ENCODE measurements around the gene RNF19B. TPM values are rescaled to one million over a fixed set of nuclear protein-coding genes. Genes with fewer than 3 reads are reported as not detected.

Gene RNF19B
- total and polyA plus RNA-seq, 5 donors: 3.8 to 12.5 (median 10.6) TPM

- H3K4me3 ChIP-seq (ENCODE audit: low read length): peak overlapping the region; percentile 29
- H3K27ac ChIP-seq (ENCODE audit: low read length): no peak overlapping the region
- DNase-seq: peak; percentile 53 to 77 (median 77)
- 2% methylated on average over 58 of the region's 58 CpGs for WGBS
- H3K27me3 ChIP-seq (ENCODE audit: control insufficient read depth, insufficient read depth): no peaks in the 10 kb centered on the region
- ATAC-seq: peak; percentile 55 to 64
- H3K4me1 ChIP-seq (ENCODE audit: control insufficient read depth, insufficient read depth, low read length): no peaks in the 10 kb centered on the region
- no peaks in the 10 kb centered on the region for H3K9me3 ChIP-seq (ENCODE audit: control insufficient read depth, low read length)
- intact Hi-C loops (cut with DNase I): no loop called here
These were observed 71.2 kb downstream of the RNF19B start for GRCh38 chr1:32893198-32894018.

GRCh38 chr1:32892368-32893197 lies 72.0 kb downstream of the RNF19B start:
- Histone ChIP-seq H3K9me3 (ENCODE audit: control insufficient read depth, low read length) (no peaks in the 10 kb centered on the region), H3K27ac (ENCODE audit: low read length) (no peak overlapping the region), H3K4me3 (ENCODE audit: low read length) (peak overlapping the region; percentile 29), H3K27me3 (ENCODE audit: control insufficient read depth, insufficient read depth) (no peaks in the 10 kb centered on the region), H3K4me1 (ENCODE audit: control insufficient read depth, insufficient read depth, low read length) (no peaks in the 10 kb centered on the region)
- intact Hi-C loops (cut with DNase I): no loop called here
- WGBS: 19% methylated on average over 49 of the region's 49 CpGs
- ATAC-seq: peak; percentile 23 to 24
- peak in 1 of 3 donors; percentile 66 for DNase-seq

DNA sequence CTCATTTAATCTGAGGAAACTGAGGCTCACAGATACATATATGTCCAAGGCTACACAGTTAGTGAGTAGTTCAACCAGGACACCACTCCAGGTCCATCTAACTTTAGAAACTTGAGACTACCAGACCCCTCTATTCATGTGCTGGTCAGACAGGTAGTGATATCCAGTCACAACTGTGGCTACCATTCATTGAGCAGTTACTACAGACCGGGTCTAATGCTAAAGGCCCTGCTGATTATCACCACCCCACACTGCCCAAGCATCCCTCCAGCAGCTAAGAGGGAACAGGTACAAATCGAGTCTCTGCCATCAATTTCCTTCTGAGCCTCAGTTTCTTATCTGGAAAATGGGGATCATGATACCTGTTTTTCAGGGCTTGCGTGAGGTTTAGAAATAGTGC lies 73.0 kb downstream of the RNF19B start:
- intact Hi-C loops (cut with DNase I): no loop called here

GRCh38 chr1:32891241-32891570 lies 73.4 kb downstream of the RNF19B start:
- Histone ChIP-seq H3K27me3 (ENCODE audit: control insufficient read depth, insufficient read depth) (no peaks in the 10 kb centered on the region), H3K9me3 (ENCODE audit: control insufficient read depth, low read length) (no peaks in the 10 kb centered on the region), H3K27ac (ENCODE audit: low read length) (no peak overlapping the region), H3K4me1 (ENCODE audit: control insufficient read depth, insufficient read depth, low read length) (no peaks in the 10 kb centered on the region), H3K4me3 (ENCODE audit: low read length) (no peak overlapping the region)
- 95% methylated on average over 1 of the region's 1 CpG for WGBS
- no peak for ATAC-seq
- DNase-seq: no peak
- intact Hi-C loops (cut with DNase I): no loop called here

More for the DNA sequence above, 73.0 kb downstream of the RNF19B start:
- no peaks in the 10 kb centered on the region for H3K27me3 ChIP-seq (ENCODE audit: control insufficient read depth, insufficient read depth)
- H3K27ac ChIP-seq (ENCODE audit: low read length): no peak overlapping the region
- no peak overlapping the region for H3K4me3 ChIP-seq (ENCODE audit: low read length)
- H3K9me3 ChIP-seq (ENCODE audit: control insufficient read depth, low read length): no peaks in the 10 kb centered on the region
- no peak for ATAC-seq
- 94% methylated on average over 3 of the region's 3 CpGs for WGBS
- no peak for DNase-seq
- H3K4me1 ChIP-seq (ENCODE audit: control insufficient read depth, insufficient read depth, low read length): no peaks in the 10 kb centered on the region

DNA sequence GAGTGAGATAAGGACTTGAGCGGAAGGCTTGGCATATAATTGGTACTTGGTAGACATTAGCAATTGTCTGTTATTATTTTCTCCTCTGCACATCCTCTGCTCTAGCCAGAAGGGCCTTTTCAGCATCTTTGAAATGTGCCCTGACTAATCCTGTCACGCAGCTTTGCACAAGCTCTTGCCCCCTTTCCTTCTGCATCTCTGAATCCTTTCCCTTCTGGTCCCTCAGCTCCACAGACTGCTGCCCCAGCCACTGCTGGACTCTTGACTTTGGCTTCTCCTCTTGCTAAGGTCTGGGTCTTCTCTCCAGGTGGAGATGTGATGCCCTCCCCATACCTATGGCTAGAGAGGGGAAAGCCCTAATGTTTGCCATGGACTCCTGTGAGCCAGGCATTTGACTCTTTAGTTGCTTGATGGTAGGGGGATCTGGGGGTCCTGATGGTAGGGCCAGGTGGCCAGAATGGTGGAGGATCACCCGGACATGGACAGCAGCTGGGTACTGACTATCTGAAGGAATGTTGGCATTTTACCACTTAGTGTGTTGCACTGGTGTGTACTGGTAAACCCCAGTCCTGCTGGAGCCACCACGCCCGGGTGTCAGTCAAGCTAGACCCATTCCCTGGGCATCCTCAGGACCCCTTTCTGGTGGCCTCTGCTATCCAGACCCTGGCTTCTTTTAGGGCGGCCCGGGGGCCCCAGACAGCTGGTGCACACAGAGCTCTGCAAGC lies 73.9 kb downstream of the RNF19B start:
- no peak for DNase-seq
- 88% methylated on average over 7 of the region's 7 CpGs for WGBS
- ATAC-seq: no peak
- Histone ChIP-seq H3K4me1 (ENCODE audit: control insufficient read depth, insufficient read depth, low read length) (no peaks in the 10 kb centered on the region), H3K27ac (ENCODE audit: low read length) (no peak overlapping the region), H3K9me3 (ENCODE audit: control insufficient read depth, low read length) (no peaks in the 10 kb centered on the region), H3K4me3 (ENCODE audit: low read length) (no peak overlapping the region), H3K27me3 (ENCODE audit: control insufficient read depth, insufficient read depth) (no peaks in the 10 kb centered on the region)
- intact Hi-C loops (cut with DNase I): no loop called here

GRCh38 chr1:32889731-32890278 lies 74.8 kb downstream of the RNF19B start:
- ATAC-seq (no peak), DNase-seq (no peak)
- Histone ChIP-seq H3K9me3 (ENCODE audit: control insufficient read depth, low read length) (no peaks in the 10 kb centered on the region), H3K27ac (ENCODE audit: low read length) (no peak overlapping the region), H3K4me3 (ENCODE audit: low read length) (no peak overlapping the region), H3K4me1 (ENCODE audit: control insufficient read depth, insufficient read depth, low read length) (no peaks in the 10 kb centered on the region), H3K27me3 (ENCODE audit: control insufficient read depth, insufficient read depth) (no peaks in the 10 kb centered on the region)
- WGBS: 77% methylated on average over 3 of the region's 3 CpGs
- intact Hi-C loops (cut with DNase I): no loop called here

GRCh38 chr1:32888677-32889420 lies 75.8 kb downstream of the RNF19B start:
- H3K27ac ChIP-seq (ENCODE audit: low read length): no peak overlapping the region
- peak in 1 of 3 donors; percentile 47 for DNase-seq
- H3K9me3 ChIP-seq (ENCODE audit: control insufficient read depth, low read length): no peaks in the 10 kb centered on the region
- no peak overlapping the region for H3K4me3 ChIP-seq (ENCODE audit: low read length)
- 90% methylated on average over 24 of the region's 24 CpGs for WGBS
- intact Hi-C loops (cut with DNase I): no loop called here
- H3K4me1 ChIP-seq (ENCODE audit: control insufficient read depth, insufficient read depth, low read length): no peaks in the 10 kb centered on the region
- ATAC-seq: no peak
- no peaks in the 10 kb centered on the region for H3K27me3 ChIP-seq (ENCODE audit: control insufficient read depth, insufficient read depth)

- no peak overlapping the region for H3K4me3 ChIP-seq (ENCODE audit: low read length)
- H3K27ac ChIP-seq (ENCODE audit: low read length): no peak overlapping the region
- intact Hi-C loops (cut with DNase I): no loop called here
- 74% methylated on average over 3 of the region's 3 CpGs for WGBS
- no peaks in the 10 kb centered on the region for H3K9me3 ChIP-seq (ENCODE audit: control insufficient read depth, low read length)
- H3K27me3 ChIP-seq (ENCODE audit: control insufficient read depth, insufficient read depth): no peaks in the 10 kb centered on the region
- no peak for ATAC-seq
- no peaks in the 10 kb centered on the region for H3K4me1 ChIP-seq (ENCODE audit: control insufficient read depth, insufficient read depth, low read length)
- DNase-seq: no peak
These were observed 76.5 kb downstream of the RNF19B start for GRCh38 chr1:32888134-32888533.

DNA sequence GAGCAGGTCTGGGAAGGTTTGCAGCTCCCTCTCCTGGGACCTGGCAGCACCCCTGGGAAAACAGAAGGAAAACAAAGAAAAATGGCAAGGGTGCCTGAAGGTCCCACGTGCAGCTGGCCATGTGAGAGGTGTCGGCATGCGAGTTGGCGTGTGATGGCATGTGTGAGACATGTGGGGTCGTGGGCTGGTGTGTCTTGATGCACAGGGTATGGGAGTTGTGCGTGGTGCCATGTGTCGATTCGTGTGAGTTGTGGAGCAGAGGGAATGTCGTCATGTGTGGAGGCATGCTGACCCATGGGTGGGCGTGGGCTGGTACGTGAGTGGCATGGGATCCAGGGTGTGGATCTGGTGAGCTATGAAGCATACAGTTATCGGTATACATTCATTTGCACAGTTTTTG lies 77.0 kb downstream of the RNF19B start:
- Histone ChIP-seq H3K9me3 (ENCODE audit: control insufficient read depth, low read length) (no peaks in the 10 kb centered on the region), H3K27me3 (ENCODE audit: control insufficient read depth, insufficient read depth) (no peaks in the 10 kb centered on the region), H3K27ac (ENCODE audit: low read length) (no peak overlapping the region), H3K4me1 (ENCODE audit: control insufficient read depth, insufficient read depth, low read length) (no peaks in the 10 kb centered on the region), H3K4me3 (ENCODE audit: low read length) (no peak overlapping the region)
- 74% methylated on average over 12 of the region's 12 CpGs for WGBS
- ATAC-seq (no peak), DNase-seq (peak in 1 of 3 donors; percentile 26)
- intact Hi-C loops (cut with DNase I): no loop called here

DNA sequence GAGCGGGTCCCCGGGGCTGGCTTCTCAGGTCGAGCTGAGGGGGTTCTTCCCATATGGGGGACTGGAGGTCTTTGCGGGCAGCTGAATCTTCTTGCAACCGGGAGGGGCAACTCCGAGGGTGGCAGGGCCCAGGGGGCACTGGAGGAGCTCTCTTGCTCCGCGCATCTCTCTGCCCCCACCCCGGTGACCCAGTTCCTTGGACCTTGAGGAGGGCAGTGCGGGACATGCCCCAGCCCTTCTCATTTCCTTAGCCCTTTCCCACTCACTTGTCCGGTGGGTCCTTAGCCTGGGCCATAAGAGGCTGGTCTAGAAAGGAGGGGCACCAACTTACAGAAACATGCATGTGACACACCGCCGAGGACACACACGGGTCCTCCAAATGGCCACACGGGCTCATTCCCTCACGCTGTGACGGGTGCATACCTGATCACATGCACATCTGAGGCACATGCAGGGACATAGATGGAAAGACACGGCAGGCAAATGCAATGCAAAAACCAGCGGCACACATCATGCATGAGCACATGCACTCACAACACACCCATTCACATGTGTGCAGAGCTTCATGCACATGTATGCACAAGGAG lies 77.7 kb downstream of the RNF19B start:
- DNase-seq: no peak
- H3K27me3 ChIP-seq (ENCODE audit: control insufficient read depth, insufficient read depth): no peaks in the 10 kb centered on the region
- no peak for ATAC-seq

More for the DNA sequence above, 77.7 kb downstream of the RNF19B start:
- Histone ChIP-seq H3K9me3 (ENCODE audit: control insufficient read depth, low read length) (no peaks in the 10 kb centered on the region), H3K27ac (ENCODE audit: low read length) (no peak overlapping the region), H3K4me1 (ENCODE audit: control insufficient read depth, insufficient read depth, low read length) (no peaks in the 10 kb centered on the region), H3K4me3 (ENCODE audit: low read length) (no peak overlapping the region)
- intact Hi-C loops (cut with DNase I): no loop called here
- WGBS: 38% methylated on average over 19 of the region's 19 CpGs

Measured in right cardiac atrium (tissue), 5 donors.